Osteoblast (primary cell): ENCODE data around the gene PTPRH. TPM values are rescaled to one million over a fixed set of nuclear protein-coding genes. Genes with fewer than 3 reads are reported as not detected.
"Not testable (repeated sequence)": the region's sequence is repeated elsewhere in the genome, so short reads cannot be mapped to it uniquely, and the experiment has no call there.

ENCODE experiments used
- DNase-seq: peaks from one replicate; pipeline ENCODE4 v3.0.0; 2011; ENCODE audit warnings: low spot score, mixed read lengths; ENCODE audit not compliant: insufficient read length; ENCODE audit errors: missing footprints
- H2AFZ ChIP-seq: 2 replicates; pipeline ENCODE4 v1.6.0; 2011; ENCODE audit warnings: mild to moderate bottlenecking, low read length
- H3K27ac ChIP-seq: 2 replicates; pipeline ENCODE4 v1.5.1; 2011; ENCODE audit warnings: mild to moderate bottlenecking, low read depth, low read length, moderate library complexity
- H3K27me3 ChIP-seq: 2 replicates; pipeline ENCODE4 v1.6.0; 2012; ENCODE audit warnings: mild to moderate bottlenecking, control low read depth, inconsistent platforms, low read length, moderate library complexity; ENCODE audit not compliant: insufficient read depth
- H3K36me3 ChIP-seq: 2 replicates; pipeline ENCODE4 v1.5.1; 2011; ENCODE audit warnings: mild to moderate bottlenecking, low read length, control low read depth, moderate library complexity; ENCODE audit not compliant: insufficient read depth
- H3K4me1 ChIP-seq: 2 replicates; pipeline ENCODE4 v1.5.1; 2011; ENCODE audit warnings: mild to moderate bottlenecking, low read length, control low read depth, moderate library complexity; ENCODE audit not compliant: insufficient read depth
- H3K4me2 ChIP-seq: 2 replicates; pipeline ENCODE4 v1.6.0; 2011; ENCODE audit warnings: mild to moderate bottlenecking, low read length; ENCODE audit not compliant: insufficient read depth
- H3K4me3 ChIP-seq: fragments of 200-600 bp; sonication (generic); 3 replicates; pipeline ENCODE4 v1.5.1; 2012; ENCODE audit warnings: mild to moderate bottlenecking, low read length, inconsistent platforms; ENCODE audit not compliant: insufficient read depth
- H3K79me2 ChIP-seq: 2 replicates; pipeline ENCODE4 v1.6.0; 2012; ENCODE audit warnings: mild to moderate bottlenecking, low read length, control low read depth, inconsistent platforms; ENCODE audit not compliant: insufficient read depth
- H3K9me3 ChIP-seq: 2 replicates; pipeline ENCODE4 v1.5.1; 2011; ENCODE audit warnings: low read depth, low read length, control low read depth
- H4K20me1 ChIP-seq: 2 replicates; pipeline ENCODE4 v1.6.0; 2012; ENCODE audit warnings: mild to moderate bottlenecking, low read length, control low read depth; ENCODE audit not compliant: insufficient read depth
- CTCF ChIP-seq: IDR thresholded peaks from 2 replicates; pipeline ENCODE4 v1.5.1; 2011; ENCODE audit warnings: mild to moderate bottlenecking, low read depth, low read length, moderate library complexity; ENCODE audit errors: extremely low read depth
- total RNA-seq: library from RNA; depleted of rRNA; stranded (reverse); fragments of >200 nt; gene quantifications from 2 replicates; pipeline ENCODE4 v1.2.3, GENCODE V29; 2012

The PTPRH gene
- total RNA-seq, 1 donor: 1.1 TPM

DNA sequence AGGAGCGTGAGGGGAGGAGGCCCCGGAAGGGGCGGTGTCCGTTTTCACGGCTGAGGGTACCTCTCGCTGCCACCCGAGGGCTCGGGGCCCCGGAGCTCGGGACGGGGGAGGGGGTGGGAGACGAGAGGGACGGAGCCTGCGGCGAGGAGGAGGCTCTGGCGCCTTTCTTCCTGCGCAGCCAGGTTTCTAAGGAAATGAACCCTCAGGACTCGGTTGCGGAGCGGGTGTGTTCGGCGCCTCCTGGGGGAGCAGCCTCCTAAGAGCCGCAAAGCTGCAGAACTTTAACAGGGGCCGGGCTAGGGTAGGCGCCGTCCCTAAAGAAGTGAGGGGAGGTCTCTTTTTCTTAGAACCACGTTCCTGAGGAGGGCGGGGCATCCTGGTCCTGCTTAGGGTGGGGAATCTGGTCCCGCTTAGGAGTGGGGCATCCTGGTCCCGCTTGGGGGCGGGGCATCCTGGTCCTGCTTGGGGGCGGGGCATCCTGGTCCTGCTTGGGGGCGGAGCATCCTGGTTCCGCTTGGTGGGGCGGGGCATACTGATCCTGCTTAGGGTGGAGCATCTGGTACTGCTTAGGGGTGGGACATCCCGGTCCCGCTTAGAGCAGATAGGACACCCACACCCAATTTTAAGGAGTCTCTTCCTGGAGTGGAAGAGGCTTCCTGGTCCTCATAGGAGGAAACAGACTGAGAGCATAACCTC is 35.4 kb downstream of the PTPRH start:
- Histone ChIP-seq H3K4me1 (peaks cover 9% of the 10 kb centered on the region), H3K4me3 (peak overlapping the region; percentile 80), H3K36me3 (no peaks in the 10 kb centered on the region), H3K79me2 (no peaks in the 10 kb centered on the region), H3K27ac (no peak overlapping the region), H3K27me3 (peaks cover 2% of the 10 kb centered on the region), H4K20me1 (peaks cover 2% of the 10 kb centered on the region), H2AFZ (peak overlapping the region; percentile 85), H3K9me3 (no peaks in the 10 kb centered on the region), H3K4me2 (peak overlapping the region; percentile 89)
- TF ChIP-seq CTCF: no peak
- DNase-seq: peak; percentile 99

GRCh38 chr19:55173186-55173713 is 36.1 kb downstream of the PTPRH start:
- peaks cover 2% of the 10 kb centered on the region for H3K27me3 ChIP-seq
- peak; percentile 92 for DNase-seq
- H3K9me3 ChIP-seq: no peaks in the 10 kb centered on the region
- H3K27ac ChIP-seq: peak overlapping the region; percentile 56
- H2AFZ ChIP-seq: peak overlapping the region; percentile 88
- H4K20me1 ChIP-seq: peaks cover 2% of the 10 kb centered on the region
- peak overlapping the region; percentile 89 for H3K4me2 ChIP-seq
- peak overlapping the region; percentile 80 for H3K4me3 ChIP-seq
- no peaks in the 10 kb centered on the region for H3K79me2 ChIP-seq
- peaks cover 9% of the 10 kb centered on the region for H3K4me1 ChIP-seq
- TF ChIP-seq CTCF: no peak
- H3K36me3 ChIP-seq: no peaks in the 10 kb centered on the region

DNA sequence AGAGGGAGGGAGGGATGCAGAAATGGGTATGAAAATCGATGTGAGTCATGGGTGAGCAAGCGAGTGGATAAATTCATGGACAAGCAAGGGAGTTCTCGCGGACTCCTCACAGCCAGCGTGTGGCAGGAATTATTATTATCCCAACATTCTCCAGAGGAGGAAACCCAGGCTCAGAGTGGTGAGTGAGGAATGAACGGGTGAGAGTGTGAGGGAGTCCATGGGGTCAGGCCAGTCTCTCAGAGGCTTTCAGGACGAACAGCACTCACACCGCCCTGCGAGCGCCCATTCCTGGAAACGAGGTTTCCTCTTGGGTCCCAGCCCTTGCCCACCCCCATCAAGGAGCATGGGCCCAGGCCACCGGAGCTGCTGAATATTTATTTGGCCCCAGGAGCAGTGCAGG is 36.6 kb downstream of the PTPRH start:
- Histone ChIP-seq H3K4me1 (peaks cover 9% of the 10 kb centered on the region), H3K9me3 (no peaks in the 10 kb centered on the region), H3K79me2 (no peaks in the 10 kb centered on the region), H2AFZ (peak overlapping the region; percentile 88), H4K20me1 (peaks cover 2% of the 10 kb centered on the region), H3K4me3 (peak overlapping the region; percentile 80), H3K27me3 (peaks cover 2% of the 10 kb centered on the region), H3K36me3 (no peaks in the 10 kb centered on the region), H3K27ac (peak overlapping the region; percentile 56), H3K4me2 (peak overlapping the region; percentile 89)
- DNase-seq: peak; percentile 98
- no peak for TF ChIP-seq CTCF

GRCh38 chr19:55172318-55172717 is 37.0 kb downstream of the PTPRH start:
- H3K4me3 ChIP-seq: peak overlapping the region; percentile 80
- H3K27ac ChIP-seq: peak overlapping the region; percentile 56
- not testable (repeated sequence) for H4K20me1 ChIP-seq, H3K9me3 ChIP-seq, H3K36me3 ChIP-seq, H3K79me2 ChIP-seq, DNase-seq, H3K4me1 ChIP-seq, H3K27me3 ChIP-seq
- peak overlapping the region; percentile 88 for H2AFZ ChIP-seq
- peak overlapping the region; percentile 89 for H3K4me2 ChIP-seq
